H9 (cell line): ENCODE data around the gene ABCB8. TPM values are rescaled to one million over a fixed set of nuclear protein-coding genes. Genes with fewer than 3 reads are reported as not detected.

Experiments
- DNase-seq: peaks from one replicate; pipeline ENCODE4 v3.0.0-alpha.2; 2017
- H2AFZ ChIP-seq: one replicate; pipeline ENCODE4 v1.6.1; 2013; ENCODE audit warnings: mild to moderate bottlenecking, low read length, control low read depth, moderate library complexity
- H2AK5ac ChIP-seq: 2 replicates; pipeline ENCODE4 v1.6.1; 2013; ENCODE audit warnings: low read length, control low read depth, mixed read lengths; ENCODE audit not compliant: insufficient read length
- H2BK120ac ChIP-seq: one replicate; pipeline ENCODE4 v1.6.1; 2013; ENCODE audit warnings: low read depth, mild to moderate bottlenecking, low read length, control low read depth, inconsistent platforms; ENCODE audit not compliant: poor library complexity, severe bottlenecking
- H2BK12ac ChIP-seq: 2 replicates; pipeline ENCODE4 v1.6.1; 2013; ENCODE audit warnings: low read length, control low read depth, mixed read lengths, low read depth; ENCODE audit not compliant: insufficient read length
- H2BK15ac ChIP-seq: 2 replicates; pipeline ENCODE4 v1.6.1; 2013; ENCODE audit warnings: low read depth, low read length, control low read depth
- H2BK20ac ChIP-seq: one replicate; pipeline ENCODE4 v1.6.1; 2013; ENCODE audit warnings: low read depth, mild to moderate bottlenecking, low read length, control low read depth, inconsistent platforms; ENCODE audit not compliant: poor library complexity, severe bottlenecking
- H2BK5ac ChIP-seq: 2 replicates; pipeline ENCODE4 v1.6.1; 2013; ENCODE audit warnings: low read length, control low read depth, mixed read lengths; ENCODE audit not compliant: insufficient read length
- H3K14ac ChIP-seq: 2 replicates; pipeline ENCODE4 v1.6.1; 2013; ENCODE audit warnings: low read length, control low read depth; ENCODE audit not compliant: insufficient read depth
- H3K18ac ChIP-seq: 2 replicates; pipeline ENCODE4 v1.6.1; 2013; ENCODE audit warnings: low read depth, mild to moderate bottlenecking, mixed read lengths, low read length, control low read depth; ENCODE audit not compliant: insufficient read length
- H3K23ac ChIP-seq: 2 replicates; pipeline ENCODE4 v1.6.1; 2013; ENCODE audit warnings: low read length, control low read depth, mixed read lengths, low read depth; ENCODE audit not compliant: insufficient read length
- H3K23me2 ChIP-seq: 2 replicates; pipeline ENCODE4 v1.6.1; 2013; ENCODE audit warnings: low read depth, mild to moderate bottlenecking, mixed read lengths, low read length, control low read depth; ENCODE audit not compliant: insufficient read length, poor library complexity, severe bottlenecking
- H3K27ac ChIP-seq: 2 replicates; pipeline ENCODE4 v1.5.1; 2013; ENCODE audit warnings: low read length, control low read depth, mixed read lengths, low read depth; ENCODE audit not compliant: insufficient read length
- H3K27me3 ChIP-seq: 2 replicates; pipeline ENCODE4 v1.6.1; 2013; ENCODE audit warnings: low read length, control low read depth, inconsistent platforms; ENCODE audit not compliant: insufficient read depth
- H3K4ac ChIP-seq: 2 replicates; pipeline ENCODE4 v1.6.1; 2013; ENCODE audit warnings: low read depth, mild to moderate bottlenecking, control low read depth, inconsistent platforms, low read length, moderate library complexity
- H3K4me1 ChIP-seq: 2 replicates; pipeline ENCODE4 v1.6.1; 2013; ENCODE audit warnings: low read length, control low read depth, inconsistent platforms; ENCODE audit not compliant: insufficient read depth
- H3K4me2 ChIP-seq: 2 replicates; pipeline ENCODE4 v1.6.1; 2013; ENCODE audit warnings: low read length, control low read depth, mixed read lengths; ENCODE audit not compliant: insufficient read length, insufficient read depth
- H3K56ac ChIP-seq: 2 replicates; pipeline ENCODE4 v1.6.1; 2013; ENCODE audit warnings: low read depth, mild to moderate bottlenecking, mixed read lengths, low read length, control low read depth; ENCODE audit not compliant: insufficient read length
- H3K79me1 ChIP-seq: 2 replicates; pipeline ENCODE4 v1.6.1; 2013; ENCODE audit warnings: low read depth, mild to moderate bottlenecking, moderate library complexity, low read length, control low read depth, inconsistent platforms; ENCODE audit not compliant: insufficient read depth, poor library complexity, severe bottlenecking
- H3K79me2 ChIP-seq: 2 replicates; pipeline ENCODE4 v1.6.1; 2013; ENCODE audit warnings: low read length, control low read depth, inconsistent platforms; ENCODE audit not compliant: insufficient read depth
- H3K9ac ChIP-seq: 2 replicates; pipeline ENCODE4 v1.6.1; 2013; ENCODE audit warnings: low read length, control low read depth, mixed read lengths; ENCODE audit not compliant: insufficient read length; ENCODE audit errors: extremely low read depth
- H3K9me3 ChIP-seq: one replicate; pipeline ENCODE4 v1.6.1; 2013; ENCODE audit warnings: low read depth, low read length, inconsistent platforms; ENCODE audit not compliant: control insufficient read depth
- H3T11ph ChIP-seq: one replicate; pipeline ENCODE4 v1.6.1; 2013; ENCODE audit warnings: mild to moderate bottlenecking, low read length, control low read depth, inconsistent platforms
- H4K20me1 ChIP-seq: one replicate; pipeline ENCODE4 v1.6.1; 2013; ENCODE audit not compliant: control insufficient read depth, insufficient read length, insufficient read depth
- H4K5ac ChIP-seq: 2 replicates; pipeline ENCODE4 v1.6.1; 2013; ENCODE audit warnings: low read depth, mild to moderate bottlenecking, mixed read lengths, low read length, control low read depth; ENCODE audit not compliant: insufficient read length
- H4K8ac ChIP-seq: replicated peaks from 2 replicates; pipeline ENCODE4 v1.6.1; 2013; ENCODE audit warnings: low read length, control low read depth, mixed read lengths, low read depth; ENCODE audit not compliant: insufficient read length
- H4K91ac ChIP-seq: 2 replicates; pipeline ENCODE4 v1.6.1; 2013; ENCODE audit warnings: low read depth, mild to moderate bottlenecking, moderate library complexity, mixed read lengths, low read length, control low read depth; ENCODE audit not compliant: insufficient read length
- H3K27ac Mint-ChIP-seq, 3 experiments: 2 replicates in 2 of 3; 3 replicates in 1 of 3; pipeline ENCODE4 v1.8.0; 2020 to 2021; ENCODE audit warnings: mixed read lengths in 3 of 3, mild to moderate bottlenecking in 1 of 3, moderate library complexity in 1 of 3
- H3K27me3 Mint-ChIP-seq: 2 replicates; pipeline ENCODE4 v1.8.0; 2021; ENCODE audit warnings: low read depth, mild to moderate bottlenecking, moderate library complexity, mixed read lengths
- H3K36me3 Mint-ChIP-seq, 3 experiments: 2 replicates in 2 of 3; 3 replicates in 1 of 3; pipeline ENCODE4 v1.8.0; 2020 to 2021; ENCODE audit warnings: low read depth in 3 of 3, mixed read lengths in 3 of 3; ENCODE audit not compliant: insufficient read depth in 1 of 3
- H3K4me1 Mint-ChIP-seq, 2 experiments: 2 replicates each; pipeline ENCODE4 v1.8.0; 2020; ENCODE audit warnings: mixed read lengths in 2 of 2
- H3K4me3 Mint-ChIP-seq, 2 experiments: 2 replicates in 1 of 2; 3 replicates in 1 of 2; pipeline ENCODE4 v1.8.0; 2020 to 2021; ENCODE audit warnings: mild to moderate bottlenecking in 2 of 2, mixed read lengths in 2 of 2, moderate library complexity in 1 of 2
- H3K9me3 Mint-ChIP-seq, 2 experiments: 2 replicates in 1 of 2; 3 replicates in 1 of 2; pipeline ENCODE4 v1.8.0; 2020; ENCODE audit warnings: mild to moderate bottlenecking in 2 of 2, mixed read lengths in 2 of 2, moderate library complexity in 1 of 2
- WGBS: extraction: QIAGEN DNeasy Blood & Tissue Kit; methylation state at CpG from one replicate; pipeline ENCODE4 v1.1.7; 2013; ENCODE audit warnings: missing lambda C conversion rate, low lambda C conversion rate, mixed read lengths; ENCODE audit not compliant: insufficient read length; ENCODE audit errors: extremely low coverage; 5-methylcytosine and 5-hydroxymethylcytosine counted together
- total RNA-seq: library from RNA; stranded (reverse); gene quantifications from 2 replicates; pipeline ENCODE4 v1.2.1, GENCODE V29; 2021
- TF ChIP-seq, protein P1 (sequence below): fragments of 200-600 bp; sonication (generic); conservative IDR thresholded peaks from 3 replicates; pipeline ENCODE4 v1.8.0; 2021; ENCODE audit warnings: antibody characterized with exemption, mild to moderate bottlenecking

The ABCB8 gene
- total RNA-seq, 1 experiment from 2014 or later, result 22.1 TPM

DNA sequence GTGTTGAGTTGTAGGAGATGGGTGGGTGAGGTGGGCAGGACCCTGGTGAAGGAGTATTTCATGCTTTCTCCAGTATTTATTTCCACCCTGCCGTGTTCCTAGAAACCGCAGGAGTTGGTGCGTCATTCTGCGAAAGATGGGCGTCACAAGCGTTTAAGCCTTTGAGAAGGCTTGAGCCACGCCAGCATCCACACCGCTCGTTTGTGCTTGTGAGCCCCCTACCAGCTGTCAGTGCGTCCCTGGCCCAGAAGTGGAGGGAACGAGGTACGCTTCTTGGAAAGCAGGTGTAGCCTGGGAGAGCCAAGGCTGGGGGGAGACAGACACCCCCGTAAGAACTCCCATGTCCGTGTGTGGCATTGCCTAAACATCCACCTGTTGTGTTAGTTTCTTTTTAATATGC lies 63.7 kb downstream of the ABCB8 start:
- Mint-ChIP-seq H3K4me3 (0 out of 5 replicates have a peak overlapping the region, but pooled peaks of 1 of the 2 experiments have one; percentile 25), H3K4me1 (peaks cover 32 to 36% of the 10 kb centered on the region in 2 experiments), H3K27ac (no peak overlapping the region), H3K27me3 (peaks cover 7% of the 10 kb centered on the region), H3K9me3 (no peaks in the 10 kb centered on the region), H3K36me3 (peaks cover 0 to 26% (median 5%) of the 10 kb centered on the region in 3 experiments; a peak in 5 of 7 replicates)
- no peak overlapping the region for H2AK5ac ChIP-seq
- no peaks in the 10 kb centered on the region for H4K20me1 ChIP-seq
- H3K56ac ChIP-seq, result no peak overlapping the region
- H2BK15ac ChIP-seq, result no peak overlapping the region
- no peak overlapping the region for H4K8ac ChIP-seq
- no peak overlapping the region for H3K23ac ChIP-seq
- H3K4ac ChIP-seq, result no peak overlapping the region
- no peak overlapping the region for H2BK5ac ChIP-seq
- no peak overlapping the region for H3K9ac ChIP-seq
- peaks cover 11% of the 10 kb centered on the region for H3K23me2 ChIP-seq
- no peak overlapping the region for H3K27ac ChIP-seq
- peaks cover 28% of the 10 kb centered on the region for H3K79me2 ChIP-seq
- no peaks in the 10 kb centered on the region for H3K9me3 ChIP-seq
- no peak overlapping the region for H3T11ph ChIP-seq
- H3K79me1 ChIP-seq, result peaks cover 6% of the 10 kb centered on the region
- no peak overlapping the region for H2AFZ ChIP-seq
- no peak overlapping the region for H2BK20ac ChIP-seq
- no peak overlapping the region for H3K18ac ChIP-seq
- no peak overlapping the region for H4K91ac ChIP-seq
- H3K14ac ChIP-seq, result no peak overlapping the region
- TF ChIP-seq, protein P1, sequence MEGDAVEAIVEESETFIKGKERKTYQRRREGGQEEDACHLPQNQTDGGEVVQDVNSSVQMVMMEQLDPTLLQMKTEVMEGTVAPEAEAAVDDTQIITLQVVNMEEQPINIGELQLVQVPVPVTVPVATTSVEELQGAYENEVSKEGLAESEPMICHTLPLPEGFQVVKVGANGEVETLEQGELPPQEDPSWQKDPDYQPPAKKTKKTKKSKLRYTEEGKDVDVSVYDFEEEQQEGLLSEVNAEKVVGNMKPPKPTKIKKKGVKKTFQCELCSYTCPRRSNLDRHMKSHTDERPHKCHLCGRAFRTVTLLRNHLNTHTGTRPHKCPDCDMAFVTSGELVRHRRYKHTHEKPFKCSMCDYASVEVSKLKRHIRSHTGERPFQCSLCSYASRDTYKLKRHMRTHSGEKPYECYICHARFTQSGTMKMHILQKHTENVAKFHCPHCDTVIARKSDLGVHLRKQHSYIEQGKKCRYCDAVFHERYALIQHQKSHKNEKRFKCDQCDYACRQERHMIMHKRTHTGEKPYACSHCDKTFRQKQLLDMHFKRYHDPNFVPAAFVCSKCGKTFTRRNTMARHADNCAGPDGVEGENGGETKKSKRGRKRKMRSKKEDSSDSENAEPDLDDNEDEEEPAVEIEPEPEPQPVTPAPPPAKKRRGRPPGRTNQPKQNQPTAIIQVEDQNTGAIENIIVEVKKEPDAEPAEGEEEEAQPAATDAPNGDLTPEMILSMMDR, result no peak
- H4K5ac ChIP-seq, result no peak overlapping the region
- H2BK120ac ChIP-seq, result no peak overlapping the region
- no peak overlapping the region for H2BK12ac ChIP-seq
- WGBS, result no CpG with 5 or more reads among the region's 14 CpGs
- DNase-seq, result no peak
- H3K4me2 ChIP-seq, result no peak overlapping the region
- no peaks in the 10 kb centered on the region; the same call in 1 of the 2 replicates for H3K27me3 ChIP-seq
- H3K4me1 ChIP-seq, result no peaks in the 10 kb centered on the region
